ENCODE results near the gene EFCAB6. TPM values are rescaled to one million over a fixed set of nuclear protein-coding genes. Genes with fewer than 3 reads are reported as not detected.

Gene EFCAB6
- total and polyA plus RNA-seq, 10 of the 15 experiments (the other 5 are each of a cell fraction or from before 2014, with no cell fraction given): 0.05 to 0.42 (median 0.19) TPM

GRCh38 chr22:43823911-43824665 is 12.0 kb upstream of the EFCAB6 start:
- ATAC-seq: no peak
- TF ChIP-seq RELA (IDR thresholded peaks at IDR 0.05; ENCODE audit: borderline replicate concordance, partially characterized antibody) (no peak), RUNX3 (IDR thresholded peaks at IDR 0.05; ENCODE audit: low read length) (no peak), KAT2A (conservative IDR thresholded peaks at IDR 0.05; ENCODE audit: control insufficient read depth, low read depth, low read length) (no peak), POLR2A (IDR thresholded peaks at IDR 0.05; ENCODE audit: low read depth, low read length) (no peak), LARP7 (IDR thresholded peaks at IDR 0.05) (no peak), ATF7 (IDR thresholded peaks at IDR 0.05; ENCODE audit: low read depth) (no peak), CEBPB (IDR thresholded peaks at IDR 0.05; ENCODE audit: borderline replicate concordance in 1 of 2, low read depth in 2 of 2, low read length in 2 of 2) (no peak), SREBF2 (IDR thresholded peaks at IDR 0.05; ENCODE audit: low read length) (no peak), CBX3 (IDR thresholded peaks at IDR 0.05; ENCODE audit: borderline replicate concordance, low read depth) (no peak), ZBTB33 (IDR thresholded peaks at IDR 0.05) (no peak), NFXL1 (IDR thresholded peaks at IDR 0.05; ENCODE audit: borderline replicate concordance) (no peak), NBN (IDR thresholded peaks at IDR 0.05) (no peak)
- TF ChIP-seq, protein P1, sequence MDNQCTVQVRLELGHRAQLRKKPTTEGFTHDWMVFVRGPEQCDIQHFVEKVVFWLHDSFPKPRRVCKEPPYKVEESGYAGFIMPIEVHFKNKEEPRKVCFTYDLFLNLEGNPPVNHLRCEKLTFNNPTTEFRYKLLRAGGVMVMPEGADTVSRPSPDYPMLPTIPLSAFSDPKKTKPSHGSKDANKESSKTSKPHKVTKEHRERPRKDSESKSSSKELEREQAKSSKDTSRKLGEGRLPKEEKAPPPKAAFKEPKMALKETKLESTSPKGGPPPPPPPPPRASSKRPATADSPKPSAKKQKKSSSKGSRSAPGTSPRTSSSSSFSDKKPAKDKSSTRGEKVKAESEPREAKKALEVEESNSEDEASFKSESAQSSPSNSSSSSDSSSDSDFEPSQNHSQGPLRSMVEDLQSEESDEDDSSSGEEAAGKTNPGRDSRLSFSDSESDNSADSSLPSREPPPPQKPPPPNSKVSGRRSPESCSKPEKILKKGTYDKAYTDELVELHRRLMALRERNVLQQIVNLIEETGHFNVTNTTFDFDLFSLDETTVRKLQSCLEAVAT (IDR thresholded peaks at IDR 0.05): no peak

More at GRCh38 chr22:43823911-43824665, 12.0 kb upstream of the EFCAB6 start:
- Histone ChIP-seq H3K36me3 (ENCODE audit: control insufficient read depth in 2 of 2, insufficient read depth in 2 of 2, low read length in 1 of 2) (no peaks in the 10 kb centered on the region), H3K27me3 (replicated peaks in 1 of 2; ENCODE audit: control insufficient read depth in 2 of 2, insufficient read depth in 2 of 2, low read length in 1 of 2) (no peaks in the 10 kb centered on the region; a peak in 1 of 4 replicates), H3K4me2 (ENCODE audit: control insufficient read depth, insufficient read depth) (no peak overlapping the region), H3K4me1 (ENCODE audit: control insufficient read depth, insufficient read depth, low read length) (no peaks in the 10 kb centered on the region), H3K4me3 (no peak overlapping the region), H3K79me2 (ENCODE audit: control insufficient read depth, insufficient read depth, low read length) (no peaks in the 10 kb centered on the region), H4K20me1 (ENCODE audit: control insufficient read depth, insufficient read depth) (no peaks in the 10 kb centered on the region), H3K9me3 (replicated peaks; ENCODE audit: control insufficient read depth, insufficient read depth, low read length) (no peaks in the 10 kb centered on the region), H3K9ac (ENCODE audit: control insufficient read depth, insufficient read depth, low read length) (no peak overlapping the region), H3K27ac (ENCODE audit: control insufficient read depth, insufficient read depth) (no peak overlapping the region), H2AFZ (ENCODE audit: control insufficient read depth, low read depth, low read length) (no peak overlapping the region)
- in situ Hi-C loops (cut with MboI) (loop anchor here (10.0 kb wide), 1 partner anchor 429 kb away; no protein-coding TSS in a partner anchor), intact Hi-C loops (cut with micrococcal nuclease; ENCODE audit: unreplicated experiment) (no loop called here)
- ChIA-PET POLR2A (no interaction called here), RAD21 (ENCODE audit: unreplicated experiment) (no interaction called here), SMC1A (ENCODE audit: uncharacterized antibody, unreplicated experiment) (no interaction called here), CTCF (no interaction called here)
- BruUV-seq (replicated peaks): no TSS peak
- WGBS (ENCODE audit: insufficient coverage, insufficient replicate concordance, low lambda C conversion rate, missing lambda C conversion rate): 43% methylated on average over 17 of the region's 17 CpGs
- no peak for FAIRE-seq
- no peak for DNase-seq (ENCODE audit: low read depth, low spot score)

Data from GM12878 (cell line).